GM06990 (cell line): ENCODE results near the gene PEX5L.

Experiments used
- DNase-seq: peaks from one replicate; pipeline ENCODE4 v3.0.0-alpha.2; 2011; ENCODE audit not compliant: insufficient read length; ENCODE audit errors: extremely low read depth
- H3K27me3 ChIP-seq: replicated peaks from 2 replicates; pipeline ENCODE4 v1.6.0; 2011; ENCODE audit warnings: low read length; ENCODE audit not compliant: control insufficient read depth, insufficient read depth
- H3K36me3 ChIP-seq: 2 replicates; pipeline ENCODE4 v1.5.1; 2011; ENCODE audit warnings: low read length; ENCODE audit not compliant: control insufficient read depth, insufficient read depth
- H3K4me3 ChIP-seq: replicated peaks from 2 replicates; pipeline ENCODE4 v1.5.1; 2011; ENCODE audit warnings: low read depth, mild to moderate bottlenecking, control low read depth, low read length
- TF ChIP-seq, protein P1 (sequence below): IDR thresholded peaks from 2 replicates; pipeline ENCODE4 v1.5.1; 2011; ENCODE audit warnings: low read length, control low read depth, mild to moderate bottlenecking, inconsistent platforms; ENCODE audit not compliant: insufficient read depth, poor library complexity, severe bottlenecking

The PEX5L gene

DNA sequence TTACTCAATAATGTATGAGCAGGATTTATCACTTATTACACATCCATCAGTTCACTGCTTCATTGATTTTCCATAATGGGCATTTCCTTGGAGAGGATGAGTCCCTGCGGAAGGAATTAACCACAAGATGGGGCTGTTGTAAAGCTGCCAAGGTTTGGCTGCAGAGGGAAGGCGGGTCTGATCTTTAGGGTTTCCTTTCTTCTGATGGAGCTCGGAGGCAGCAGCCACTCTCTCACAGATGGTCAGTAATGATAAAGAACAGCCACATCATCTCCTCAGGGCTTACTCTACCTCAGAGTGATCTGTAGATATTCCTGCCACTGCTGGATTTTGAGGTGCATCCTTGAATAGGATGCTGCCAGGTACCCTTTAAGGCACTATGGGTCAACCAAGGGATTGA is 268.7 kb downstream of the PEX5L start:
- Histone ChIP-seq H3K36me3 (peaks cover 4% of the 10 kb centered on the region), H3K4me3 (no peak overlapping the region), H3K27me3 (no peaks in the 10 kb centered on the region)
- TF ChIP-seq, protein P1, sequence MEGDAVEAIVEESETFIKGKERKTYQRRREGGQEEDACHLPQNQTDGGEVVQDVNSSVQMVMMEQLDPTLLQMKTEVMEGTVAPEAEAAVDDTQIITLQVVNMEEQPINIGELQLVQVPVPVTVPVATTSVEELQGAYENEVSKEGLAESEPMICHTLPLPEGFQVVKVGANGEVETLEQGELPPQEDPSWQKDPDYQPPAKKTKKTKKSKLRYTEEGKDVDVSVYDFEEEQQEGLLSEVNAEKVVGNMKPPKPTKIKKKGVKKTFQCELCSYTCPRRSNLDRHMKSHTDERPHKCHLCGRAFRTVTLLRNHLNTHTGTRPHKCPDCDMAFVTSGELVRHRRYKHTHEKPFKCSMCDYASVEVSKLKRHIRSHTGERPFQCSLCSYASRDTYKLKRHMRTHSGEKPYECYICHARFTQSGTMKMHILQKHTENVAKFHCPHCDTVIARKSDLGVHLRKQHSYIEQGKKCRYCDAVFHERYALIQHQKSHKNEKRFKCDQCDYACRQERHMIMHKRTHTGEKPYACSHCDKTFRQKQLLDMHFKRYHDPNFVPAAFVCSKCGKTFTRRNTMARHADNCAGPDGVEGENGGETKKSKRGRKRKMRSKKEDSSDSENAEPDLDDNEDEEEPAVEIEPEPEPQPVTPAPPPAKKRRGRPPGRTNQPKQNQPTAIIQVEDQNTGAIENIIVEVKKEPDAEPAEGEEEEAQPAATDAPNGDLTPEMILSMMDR, result peak; percentile 23
- DNase-seq, result no peak

DNA sequence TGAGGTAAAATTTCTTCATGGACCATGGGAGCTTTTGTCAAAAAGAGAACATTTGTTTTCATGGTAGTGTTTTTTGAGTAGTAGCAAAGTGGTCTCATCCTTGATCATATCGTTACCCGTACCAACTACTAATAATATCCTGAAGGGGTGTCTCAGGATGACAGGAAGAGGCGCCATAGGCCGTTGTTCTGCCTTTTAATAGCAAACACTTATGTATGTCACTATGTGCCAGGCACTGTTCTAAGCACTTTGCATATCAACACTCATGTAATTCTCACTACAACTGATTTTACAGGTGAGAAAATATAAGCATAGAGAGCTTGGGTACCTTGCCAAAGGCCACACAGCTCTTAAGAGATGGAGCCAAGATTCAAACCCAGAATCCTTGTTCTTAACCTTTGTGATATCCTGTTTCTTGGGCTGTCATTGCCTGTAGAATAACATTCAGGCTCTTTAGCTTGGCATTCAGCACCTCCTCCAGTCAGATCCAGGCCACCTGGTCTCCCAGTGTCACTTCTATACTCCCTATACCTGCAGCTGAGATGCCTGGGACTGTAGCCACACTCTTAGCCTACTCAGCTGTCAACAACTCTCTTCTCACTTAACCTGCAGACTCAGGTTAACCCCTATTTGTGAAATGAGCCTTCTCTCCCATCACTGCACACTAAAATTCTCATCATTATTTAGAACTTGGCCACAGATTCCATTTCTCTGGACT is 270.2 kb downstream of the PEX5L start:
- DNase-seq, result no peak
- TF ChIP-seq, protein P1, result no peak
- H3K4me3 ChIP-seq, result no peak overlapping the region
- peaks cover 1% of the 10 kb centered on the region for H3K36me3 ChIP-seq
- no peaks in the 10 kb centered on the region for H3K27me3 ChIP-seq

DNA sequence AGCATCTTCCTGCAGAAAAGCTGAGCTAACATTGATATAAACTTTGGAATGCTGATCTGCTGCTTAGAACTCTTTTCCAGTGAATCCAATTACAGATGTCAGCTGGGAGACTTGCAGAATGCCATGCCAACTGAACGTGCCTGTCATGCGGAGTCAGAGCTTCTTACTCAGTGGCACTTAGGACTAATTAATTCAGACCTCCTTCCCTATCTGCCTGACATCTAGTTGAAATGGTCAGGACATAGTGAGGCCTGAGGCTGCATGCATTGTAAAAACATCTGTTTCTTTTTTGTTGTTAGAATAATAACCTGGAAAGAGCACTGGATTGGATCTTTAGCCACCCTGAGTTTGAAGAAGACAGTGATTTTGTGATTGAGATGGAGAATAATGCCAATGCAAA is 271.3 kb downstream of the PEX5L start:
- Histone ChIP-seq H3K4me3 (no peak overlapping the region), H3K27me3 (no peaks in the 10 kb centered on the region), H3K36me3 (peaks cover 1% of the 10 kb centered on the region)
- TF ChIP-seq, protein P1, result no peak
- no peak for DNase-seq

- DNase-seq, result no peak
- Histone ChIP-seq H3K36me3 (no peaks in the 10 kb centered on the region; the same call in none of the 2 replicates), H3K4me3 (no peak overlapping the region), H3K27me3 (no peaks in the 10 kb centered on the region)
- TF ChIP-seq, protein P1, result no peak
Measured at GRCh38 chr3:179760944-179761343, 275.8 kb downstream of the PEX5L start.

- DNase-seq, result no peak
- Histone ChIP-seq H3K36me3 (peaks cover 2% of the 10 kb centered on the region), H3K27me3 (no peaks in the 10 kb centered on the region), H3K4me3 (no peak overlapping the region)
- TF ChIP-seq, protein P1, result peak; percentile 53
Measured at GRCh38 chr3:179750720-179751328, 285.9 kb downstream of the PEX5L start.

GRCh38 chr3:179745716-179746115 is 291.0 kb downstream of the PEX5L start:
- DNase-seq, result no peak
- no peaks in the 10 kb centered on the region for H3K27me3 ChIP-seq
- no peak overlapping the region for H3K4me3 ChIP-seq
- H3K36me3 ChIP-seq, result peaks cover 3% of the 10 kb centered on the region
- TF ChIP-seq, protein P1, result no peak
